B cell (primary cell): ENCODE measurements around the gene CLSTN2. TPM values are rescaled to one million over a fixed set of nuclear protein-coding genes. Genes with fewer than 3 reads are reported as not detected.

Experiments
- ATAC-seq: fragments of 200-7000 bp; cut with Tn5 transposase; one replicate; pipeline ENCODE4 v1.10.0; 2021; ENCODE audit warnings: low read depth, mild to moderate bottlenecking, moderate number of reproducible peaks, moderate library complexity
- CTCF ChIA-PET: fragments of 350-600 bp; sonication (Branson Sonifier 250); formaldehyde crosslinking; loops from one replicate; lab custom pipeline; 2021; ENCODE audit warnings: antibody characterized with exemption, inconsistent platforms; lab: Charles Lee
- POLR2A ChIA-PET: fragments of 350-600 bp; sonication (Branson Sonifier 250); formaldehyde crosslinking; loops from one replicate; lab custom pipeline; 2021; ENCODE audit warnings: antibody characterized with exemption; lab: Charles Lee
- DNase-seq: peaks from one replicate; pipeline ENCODE4 v3.0.0; 2013
- H2AFZ ChIP-seq: 2 replicates; pipeline ENCODE4 v1.6.1; 2012; ENCODE audit warnings: mild to moderate bottlenecking, low read depth, low read length; ENCODE audit not compliant: insufficient read depth, poor library complexity, severe bottlenecking
- H3K27ac ChIP-seq, 2 donors: 1 replicate in 1 of 2; 2 replicates in 1 of 2; pipeline ENCODE4 v1.5.1; 2012 to 2013; ENCODE audit warnings: low read length in 2 of 2, mild to moderate bottlenecking in 2 of 2, moderate library complexity in 1 of 2
- H3K27me3 ChIP-seq, 4 experiments: fragments of 200-600 bp in 1 of 4; sonication (generic) in 1 of 4; replicated peaks in 1 of 4; 1 replicate in 2 of 4; 2 replicates in 2 of 4; pipeline versions ENCODE4 v1.6.1 to v1.7.0; 2013 to 2016; ENCODE audit warnings: low read length in 3 of 4, mild to moderate bottlenecking in 2 of 4, mixed read lengths in 1 of 4, moderate library complexity in 1 of 4; ENCODE audit not compliant: insufficient read depth in 4 of 4, control insufficient read depth in 3 of 4; ENCODE audit errors: control extremely low read depth in 1 of 4
- H3K36me3 ChIP-seq, 2 experiments: replicated peaks in 1 of 2; 1 replicate in 1 of 2; 2 replicates in 1 of 2; pipeline versions ENCODE4 v1.6.1 to v1.7.1; 2013; ENCODE audit warnings: low read length in 1 of 2; ENCODE audit not compliant: insufficient read depth in 2 of 2, control insufficient read depth in 1 of 2; ENCODE audit errors: control extremely low read depth in 1 of 2, extremely low read depth in 1 of 2
- H3K4me1 ChIP-seq, 2 donors: fragments of 200-600 bp in 1 of 2; sonication (generic) in 1 of 2; 1 replicate in 1 of 2; 2 replicates in 1 of 2; pipeline versions ENCODE4 v1.5.1 to v1.6.1; 2013 to 2017; ENCODE audit warnings: low read length in 2 of 2; ENCODE audit not compliant: control insufficient read depth in 2 of 2, insufficient read depth in 2 of 2
- H3K4me2 ChIP-seq: replicated peaks from 2 replicates; pipeline ENCODE3; 2012; ENCODE audit warnings: mild to moderate bottlenecking, low read depth, low read length; ENCODE audit not compliant: poor library complexity, severe bottlenecking
- H3K4me3 ChIP-seq, 5 experiments: fragments of 200-600 bp in 1 of 5; sonication (generic) in 1 of 5; 1 replicate in 3 of 5; 2 replicates in 2 of 5; pipeline versions ENCODE4 v1.5.1 to v1.7.0; 2011 to 2016; ENCODE audit warnings: low read length in 4 of 5, mild to moderate bottlenecking in 4 of 5, low read depth in 2 of 5, control low read depth in 1 of 5, moderate library complexity in 1 of 5; ENCODE audit not compliant: insufficient read depth in 1 of 5; ENCODE audit errors: control extremely low read depth in 1 of 5, extremely low read depth in 1 of 5
- H3K79me2 ChIP-seq: fragments of 200-600 bp; sonication (generic); one replicate; pipeline ENCODE4 v1.6.0; 2016; ENCODE audit warnings: low read length; ENCODE audit not compliant: control insufficient read depth, insufficient read depth
- H3K9ac ChIP-seq: fragments of 200-600 bp; sonication (generic); 2 replicates; pipeline ENCODE4 v1.6.1; 2017; ENCODE audit warnings: mild to moderate bottlenecking, low read length, moderate library complexity
- H3K9me3 ChIP-seq, 3 donors: one replicate each; pipeline versions ENCODE4 v1.6.1 to v1.7.1; 2013; ENCODE audit warnings: low read length in 2 of 3; ENCODE audit not compliant: control insufficient read depth in 2 of 3, insufficient read depth in 1 of 3; ENCODE audit errors: control extremely low read depth in 1 of 3
- H4K20me1 ChIP-seq: 2 replicates; pipeline ENCODE4 v1.6.0; 2012; ENCODE audit warnings: mild to moderate bottlenecking, low read length; ENCODE audit not compliant: insufficient read depth, control insufficient read depth, poor library complexity, severe bottlenecking
- H3K27ac Mint-ChIP-seq: one replicate; pipeline ENCODE4 v1.8.0; 2021; ENCODE audit warnings: mixed read lengths
- H3K27me3 Mint-ChIP-seq: one replicate; pipeline ENCODE4 v1.8.0; 2021; ENCODE audit warnings: mixed read lengths
- H3K4me1 Mint-ChIP-seq: one replicate; pipeline ENCODE4 v1.8.0; 2021; ENCODE audit warnings: mixed read lengths
- H3K4me3 Mint-ChIP-seq: one replicate; pipeline ENCODE4 v1.8.0; 2021; ENCODE audit warnings: mixed read lengths
- H3K9me3 Mint-ChIP-seq: one replicate; pipeline ENCODE4 v1.8.0; 2022; ENCODE audit warnings: mixed read lengths; ENCODE audit not compliant: insufficient read depth
- EZH2 ChIP-seq: IDR thresholded peaks from 2 replicates; pipeline ENCODE4 v1.6.1; 2012; ENCODE audit warnings: borderline replicate concordance, low read depth, mild to moderate bottlenecking, moderate library complexity, low read length; ENCODE audit not compliant: insufficient read depth, poor library complexity, severe bottlenecking
- WGBS: methylation state at CpG from one replicate; pipeline ENCODE4 v1.1.5; 2013; ENCODE audit warnings: missing lambda C conversion rate; ENCODE audit not compliant: insufficient coverage; 5-methylcytosine and 5-hydroxymethylcytosine counted together
- intact Hi-C: fragments of 100-400 bp; cut with micrococcal nuclease; formaldehyde crosslinking; loops from one replicate; pipeline ENCODE4 v1.10.0; 2022
- polyA plus RNA-seq: library from polyadenylated mRNA; depleted of rRNA; stranded (reverse); fragments of >200 nt; gene quantifications from 2 replicates; pipeline ENCODE4 v1.2.3, GENCODE V29; 2012
- total RNA-seq, 2 donors: library from RNA; stranded (reverse); fragments of 120-200 nt in 1 of 2; gene quantifications; 1 replicate in 1 of 2; 2 replicates in 1 of 2; pipeline versions ENCODE4 v1.2.3 to v1.2.4, GENCODE V29; 2013 to 2022
- TF ChIP-seq, protein P1 (sequence below): fragments of 200-600 bp; IDR thresholded peaks from one replicate; pipeline ENCODE4 v1.8.0; 2022; ENCODE audit warnings: antibody characterized with exemption, mild to moderate bottlenecking

Gene CLSTN2
- total and polyA plus RNA-seq, 2 donors (not counting 1 experiment from before 2014, with no cell fraction given), result not detected

DNA sequence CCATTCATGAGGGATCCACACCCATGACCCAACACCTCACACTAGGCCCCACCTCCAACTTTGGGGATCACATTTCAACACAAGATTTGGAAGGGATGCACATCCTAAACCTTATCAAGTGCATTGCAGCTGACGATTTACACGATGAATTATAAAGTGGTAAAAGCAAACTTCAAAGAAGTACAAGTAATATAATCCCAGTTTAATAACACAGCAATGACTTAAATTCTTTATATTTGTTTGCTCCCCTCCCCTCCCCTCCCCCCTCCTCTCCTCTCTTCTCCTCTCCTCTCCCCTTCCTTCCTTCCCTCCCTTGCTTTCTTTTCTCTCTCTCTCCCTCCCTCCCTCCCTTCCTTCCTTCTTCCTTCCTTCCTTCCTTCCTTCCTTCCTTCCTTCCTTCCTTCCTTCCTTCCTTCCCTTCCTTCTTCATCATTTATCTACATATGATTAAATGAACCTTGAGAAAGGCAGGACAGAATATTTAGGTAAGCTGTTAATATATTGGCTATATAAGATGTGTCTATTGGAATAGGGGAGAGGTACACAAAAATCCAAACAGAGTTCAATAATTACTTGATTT is 46.3 kb upstream of the CLSTN2 start:
- POLR2A ChIA-PET, result no interaction called here

DNA sequence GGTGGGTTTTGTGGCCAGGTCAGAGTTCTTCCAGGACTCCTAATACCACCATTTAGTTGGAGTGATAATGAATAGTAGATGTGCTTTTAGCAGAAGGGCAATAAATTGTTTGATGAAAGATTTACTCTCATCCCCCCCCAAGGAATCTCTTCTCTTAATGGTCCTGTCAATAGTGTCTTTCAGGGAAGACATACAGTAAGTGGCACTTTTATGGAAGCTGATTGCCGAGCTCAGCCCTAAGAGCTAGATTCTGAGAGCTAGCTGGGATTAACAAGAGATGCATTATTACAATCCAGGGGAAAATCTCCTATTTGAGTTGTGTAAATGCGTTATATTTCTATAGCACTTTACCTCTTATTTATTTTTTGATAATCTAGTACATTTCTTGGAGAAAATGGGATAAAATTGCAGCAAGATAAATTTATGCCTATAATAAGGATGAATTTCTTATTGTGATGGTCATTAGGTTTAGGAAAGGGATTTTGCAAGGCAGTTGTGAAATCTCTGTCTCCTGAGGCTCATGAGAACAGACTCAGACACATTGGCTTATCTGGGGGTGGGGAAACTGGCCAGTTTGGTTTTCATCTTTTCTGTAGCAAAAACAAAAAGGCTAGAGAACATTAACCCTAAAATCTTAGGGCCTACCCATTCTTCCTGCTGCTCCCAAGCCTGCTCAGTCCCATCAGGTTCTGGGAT is 41.6 kb upstream of the CLSTN2 start:
- ChIA-PET POLR2A (no interaction called here), CTCF (no interaction called here)
- Histone ChIP-seq H3K4me1 (no peaks in the 10 kb centered on the region), H3K9me3 (no peaks in the 10 kb centered on the region), H3K36me3 (no peaks in the 10 kb centered on the region), H3K27ac (no peak overlapping the region), H3K4me2 (no peak overlapping the region), H3K9ac (no peak overlapping the region), H4K20me1 (no peaks in the 10 kb centered on the region), H3K79me2 (no peaks in the 10 kb centered on the region), H2AFZ (no peak overlapping the region), H3K4me3 (no peak overlapping the region), H3K27me3 (no peaks in the 10 kb centered on the region)
- no peak for ATAC-seq
- Mint-ChIP-seq H3K27ac (no peak overlapping the region), H3K27me3 (no peaks in the 10 kb centered on the region), H3K9me3 (no peaks in the 10 kb centered on the region), H3K4me3 (no peak overlapping the region), H3K4me1 (no peaks in the 10 kb centered on the region)
- TF ChIP-seq EZH2, result no peak
- TF ChIP-seq, protein P1, sequence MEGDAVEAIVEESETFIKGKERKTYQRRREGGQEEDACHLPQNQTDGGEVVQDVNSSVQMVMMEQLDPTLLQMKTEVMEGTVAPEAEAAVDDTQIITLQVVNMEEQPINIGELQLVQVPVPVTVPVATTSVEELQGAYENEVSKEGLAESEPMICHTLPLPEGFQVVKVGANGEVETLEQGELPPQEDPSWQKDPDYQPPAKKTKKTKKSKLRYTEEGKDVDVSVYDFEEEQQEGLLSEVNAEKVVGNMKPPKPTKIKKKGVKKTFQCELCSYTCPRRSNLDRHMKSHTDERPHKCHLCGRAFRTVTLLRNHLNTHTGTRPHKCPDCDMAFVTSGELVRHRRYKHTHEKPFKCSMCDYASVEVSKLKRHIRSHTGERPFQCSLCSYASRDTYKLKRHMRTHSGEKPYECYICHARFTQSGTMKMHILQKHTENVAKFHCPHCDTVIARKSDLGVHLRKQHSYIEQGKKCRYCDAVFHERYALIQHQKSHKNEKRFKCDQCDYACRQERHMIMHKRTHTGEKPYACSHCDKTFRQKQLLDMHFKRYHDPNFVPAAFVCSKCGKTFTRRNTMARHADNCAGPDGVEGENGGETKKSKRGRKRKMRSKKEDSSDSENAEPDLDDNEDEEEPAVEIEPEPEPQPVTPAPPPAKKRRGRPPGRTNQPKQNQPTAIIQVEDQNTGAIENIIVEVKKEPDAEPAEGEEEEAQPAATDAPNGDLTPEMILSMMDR, result no peak
- DNase-seq, result no peak
- intact Hi-C loops, result no loop called here
- WGBS, result no CpG with 5 or more reads among the region's 2 CpGs

More for the DNA sequence above, 46.3 kb upstream of the CLSTN2 start:
- no peaks in the 10 kb centered on the region for H4K20me1 ChIP-seq
- peaks cover 3% of the 10 kb centered on the region for H3K9me3 Mint-ChIP-seq
- H3K4me3 ChIP-seq, result no peak overlapping the region
- H3K27me3 ChIP-seq, result no peaks in the 10 kb centered on the region
- no peak overlapping the region for H2AFZ ChIP-seq
- TF ChIP-seq EZH2, result no peak
- TF ChIP-seq, protein P1, result no peak
- intact Hi-C loops, result no loop called here
- WGBS, result 80% methylated on average over 1 of the region's 2 CpGs
- H3K36me3 ChIP-seq, result no peaks in the 10 kb centered on the region
- no peak for ATAC-seq
- no peak overlapping the region for H3K4me3 Mint-ChIP-seq
- no peaks in the 10 kb centered on the region for H3K4me1 Mint-ChIP-seq
- no peak overlapping the region for H3K27ac Mint-ChIP-seq
- H3K27ac ChIP-seq, result no peak overlapping the region
- no peak overlapping the region for H3K9ac ChIP-seq
- no peaks in the 10 kb centered on the region for H3K79me2 ChIP-seq
- no peak for DNase-seq
- CTCF ChIA-PET, result no interaction called here
- H3K27me3 Mint-ChIP-seq, result no peaks in the 10 kb centered on the region
- H3K9me3 ChIP-seq, result peaks cover 0 to 1% (median 0%) of the 10 kb centered on the region in 3 donors
- H3K4me2 ChIP-seq, result no peak overlapping the region
- no peaks in the 10 kb centered on the region for H3K4me1 ChIP-seq
